Neural cell (in vitro differentiated cells): Measurements from ENCODE around the gene GRHL3. TPM values are rescaled to one million over a fixed set of nuclear protein-coding genes. Genes with fewer than 3 reads are reported as not detected.

Experiments used
- H2AFZ ChIP-seq: fragments of 200-600, 300-800 bp; sonication (generic), shearing (Covaris generic); 2 replicates; pipeline ENCODE4 v1.6.0; 2014; ENCODE audit warnings: low read depth, mild to moderate bottlenecking, antibody characterized with exemption, low read length, moderate library complexity
- H3F3A ChIP-seq: fragments of 200-600 bp; shearing (Covaris generic); 2 replicates; pipeline ENCODE4 v1.6.1; 2016; ENCODE audit warnings: mild to moderate bottlenecking, moderate library complexity, mixed read lengths, antibody characterized with exemption, low read length; ENCODE audit not compliant: insufficient read depth, poor library complexity, severe bottlenecking
- H3K27ac ChIP-seq: fragments of 200-600, 300-800 bp; sonication (generic), shearing (Covaris generic); 2 replicates; pipeline ENCODE4 v1.5.1; 2014; ENCODE audit warnings: mild to moderate bottlenecking, low read length, moderate library complexity
- H3K27me3 ChIP-seq: fragments of 300-800, 200-600 bp; sonication (generic), shearing (Covaris generic); 2 replicates; pipeline ENCODE4 v1.6.0; 2014; ENCODE audit warnings: mild to moderate bottlenecking, low read depth, low read length, moderate library complexity; ENCODE audit not compliant: insufficient read depth
- H3K36me3 ChIP-seq: fragments of 300-800, 200-600 bp; sonication (generic), shearing (Covaris generic); 2 replicates; pipeline ENCODE4 v1.5.1; 2014; ENCODE audit warnings: mild to moderate bottlenecking, antibody characterized with exemption, low read length, moderate library complexity; ENCODE audit not compliant: insufficient read depth
- H3K4me2 ChIP-seq: fragments of 300-800, 200-600 bp; sonication (generic), shearing (Covaris generic); 2 replicates; pipeline ENCODE4 v1.6.0; 2014; ENCODE audit warnings: mild to moderate bottlenecking, low read length
- H3K4me3 ChIP-seq: fragments of 300-800, 200-600 bp; sonication (generic), shearing (Covaris generic); 2 replicates; pipeline ENCODE4 v1.5.1; 2014; ENCODE audit warnings: mild to moderate bottlenecking, low read length, moderate library complexity
- H3K79me2 ChIP-seq: fragments of 200-600 bp; shearing (Covaris generic); replicated peaks from 2 replicates; pipeline ENCODE4 v1.6.0; 2014; ENCODE audit warnings: mild to moderate bottlenecking, low read length, moderate library complexity; ENCODE audit not compliant: insufficient read depth
- H3K9ac ChIP-seq: fragments of 300-800, 200-600 bp; sonication (generic), shearing (Covaris generic); 2 replicates; pipeline ENCODE4 v1.6.1; 2016; ENCODE audit warnings: mild to moderate bottlenecking, low read length, mixed read lengths
- H3K9me2 ChIP-seq: fragments of 200-600 bp; shearing (Covaris generic); 2 replicates; pipeline ENCODE4 v1.6.1; 2016; ENCODE audit warnings: mild to moderate bottlenecking, low read length, mixed read lengths; ENCODE audit not compliant: insufficient read depth
- H3K9me3 ChIP-seq: fragments of 200-600, 300-800 bp; sonication (generic), shearing (Covaris generic); 2 replicates; pipeline ENCODE4 v1.6.1; 2016; ENCODE audit warnings: mild to moderate bottlenecking, mixed run types, low read length, moderate library complexity, mixed read lengths
- H4K20me1 ChIP-seq: fragments of 200-600 bp; shearing (Covaris generic); 2 replicates; pipeline ENCODE4 v1.6.1; 2016; ENCODE audit warnings: mild to moderate bottlenecking, mixed run types; ENCODE audit not compliant: insufficient read depth
- CTCF ChIP-seq: fragments of 450-650 bp; IDR thresholded peaks from 2 replicates; pipeline ENCODE4 v1.5.1; 2014; ENCODE audit warnings: antibody characterized with exemption, mild to moderate bottlenecking, moderate library complexity; ENCODE audit not compliant: poor library complexity, severe bottlenecking
- EP300 ChIP-seq: fragments of 450-650 bp; conservative IDR thresholded peaks from 2 replicates; pipeline ENCODE4 v1.6.1; 2014; ENCODE audit warnings: antibody characterized with exemption, mild to moderate bottlenecking, moderate library complexity; ENCODE audit not compliant: poor library complexity, severe bottlenecking
- EZH2 ChIP-seq: fragments of 200-600, 300-800 bp; shearing (Covaris generic), sonication (generic); IDR thresholded peaks from 2 replicates; pipeline ENCODE4 v1.6.1; 2014; ENCODE audit warnings: antibody characterized with exemption, low read length, borderline replicate concordance, mild to moderate bottlenecking; ENCODE audit not compliant: insufficient read depth, poor library complexity, severe bottlenecking
- MXI1 ChIP-seq: fragments of 450-650 bp; conservative IDR thresholded peaks from 2 replicates; pipeline ENCODE4 v1.6.1; 2014; ENCODE audit warnings: antibody characterized with exemption, mild to moderate bottlenecking; ENCODE audit not compliant: poor library complexity, severe bottlenecking
- POLR2AphosphoS5 ChIP-seq: IDR thresholded peaks from 2 replicates; pipeline ENCODE4 v1.6.1; 2012
- RAD21 ChIP-seq: fragments of 450-650 bp; conservative IDR thresholded peaks from 2 replicates; pipeline ENCODE4 v1.6.1; 2014; ENCODE audit warnings: antibody characterized with exemption, mild to moderate bottlenecking, moderate library complexity
- SMC3 ChIP-seq: fragments of 450-650 bp; conservative IDR thresholded peaks from 2 replicates; pipeline ENCODE4 v1.6.1; 2014; ENCODE audit warnings: antibody characterized with exemption, mild to moderate bottlenecking, moderate library complexity; ENCODE audit not compliant: poor library complexity
- TAF1 ChIP-seq: IDR thresholded peaks from 2 replicates; pipeline ENCODE4 v1.6.1; 2012; ENCODE audit warnings: low read depth
- polyA plus RNA-seq: library from polyadenylated mRNA; depleted of rRNA; stranded (reverse); fragments of >200 nt; gene quantifications from 2 replicates; pipeline ENCODE4 v1.2.3, GENCODE V29; 2014
- TF ChIP-seq, protein P1 (sequence below): IDR thresholded peaks from 2 replicates; pipeline ENCODE4 v1.6.1; 2012; ENCODE audit warnings: borderline replicate concordance

Gene GRHL3
- polyA plus RNA-seq, 1 donor from 2014 or later: not detected

- Histone ChIP-seq H3K9me3 (no peaks in the 10 kb centered on the region), H4K20me1 (no peaks in the 10 kb centered on the region), H3K27ac (no peak overlapping the region), H3K27me3 (no peaks in the 10 kb centered on the region), H3K4me2 (no peak overlapping the region), H3K9ac (no peak overlapping the region), H2AFZ (no peak overlapping the region), H3F3A (no peaks in the 10 kb centered on the region), H3K9me2 (no peaks in the 10 kb centered on the region), H3K79me2 (no peaks in the 10 kb centered on the region), H3K4me3 (no peak overlapping the region), H3K36me3 (no peaks in the 10 kb centered on the region)
- TF ChIP-seq RAD21 (no peak), POLR2AphosphoS5 (no peak), EZH2 (no peak), TAF1 (no peak), SMC3 (no peak), MXI1 (no peak), CTCF (no peak), EP300 (no peak)
- TF ChIP-seq, protein P1, sequence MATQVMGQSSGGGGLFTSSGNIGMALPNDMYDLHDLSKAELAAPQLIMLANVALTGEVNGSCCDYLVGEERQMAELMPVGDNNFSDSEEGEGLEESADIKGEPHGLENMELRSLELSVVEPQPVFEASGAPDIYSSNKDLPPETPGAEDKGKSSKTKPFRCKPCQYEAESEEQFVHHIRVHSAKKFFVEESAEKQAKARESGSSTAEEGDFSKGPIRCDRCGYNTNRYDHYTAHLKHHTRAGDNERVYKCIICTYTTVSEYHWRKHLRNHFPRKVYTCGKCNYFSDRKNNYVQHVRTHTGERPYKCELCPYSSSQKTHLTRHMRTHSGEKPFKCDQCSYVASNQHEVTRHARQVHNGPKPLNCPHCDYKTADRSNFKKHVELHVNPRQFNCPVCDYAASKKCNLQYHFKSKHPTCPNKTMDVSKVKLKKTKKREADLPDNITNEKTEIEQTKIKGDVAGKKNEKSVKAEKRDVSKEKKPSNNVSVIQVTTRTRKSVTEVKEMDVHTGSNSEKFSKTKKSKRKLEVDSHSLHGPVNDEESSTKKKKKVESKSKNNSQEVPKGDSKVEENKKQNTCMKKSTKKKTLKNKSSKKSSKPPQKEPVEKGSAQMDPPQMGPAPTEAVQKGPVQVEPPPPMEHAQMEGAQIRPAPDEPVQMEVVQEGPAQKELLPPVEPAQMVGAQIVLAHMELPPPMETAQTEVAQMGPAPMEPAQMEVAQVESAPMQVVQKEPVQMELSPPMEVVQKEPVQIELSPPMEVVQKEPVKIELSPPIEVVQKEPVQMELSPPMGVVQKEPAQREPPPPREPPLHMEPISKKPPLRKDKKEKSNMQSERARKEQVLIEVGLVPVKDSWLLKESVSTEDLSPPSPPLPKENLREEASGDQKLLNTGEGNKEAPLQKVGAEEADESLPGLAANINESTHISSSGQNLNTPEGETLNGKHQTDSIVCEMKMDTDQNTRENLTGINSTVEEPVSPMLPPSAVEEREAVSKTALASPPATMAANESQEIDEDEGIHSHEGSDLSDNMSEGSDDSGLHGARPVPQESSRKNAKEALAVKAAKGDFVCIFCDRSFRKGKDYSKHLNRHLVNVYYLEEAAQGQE: no peak
These were observed 43.2 kb downstream of the GRHL3 start for GRCh38 chr1:24362396-24362795.

- Histone ChIP-seq H3K27me3 (no peaks in the 10 kb centered on the region), H3K9me2 (no peaks in the 10 kb centered on the region), H3K4me3 (no peak overlapping the region), H3K27ac (no peak overlapping the region), H3K79me2 (no peaks in the 10 kb centered on the region), H3K4me2 (no peak overlapping the region), H3K36me3 (no peaks in the 10 kb centered on the region), H3K9me3 (no peaks in the 10 kb centered on the region), H3F3A (no peaks in the 10 kb centered on the region), H3K9ac (no peak overlapping the region), H2AFZ (no peak overlapping the region), H4K20me1 (no peaks in the 10 kb centered on the region)
- TF ChIP-seq, protein P1: no peak
- TF ChIP-seq RAD21: no peak
- TF ChIP-seq CTCF: no peak
- no peak for TF ChIP-seq SMC3
- TF ChIP-seq EP300: no peak
- no peak for TF ChIP-seq MXI1
- no peak for TF ChIP-seq TAF1
- TF ChIP-seq EZH2: no peak
- no peak for TF ChIP-seq POLR2AphosphoS5
These were observed 43.9 kb downstream of the GRHL3 start for GRCh38 chr1:24362982-24363614.
